IPS-18c (cell line): ENCODE data around the gene ARRDC4.
A peak's percentile ranks its signal among the peaks of the same experiment; 100 is the strongest.
"Not testable (repeated sequence)": the region's sequence is repeated elsewhere in the genome, so short reads cannot be mapped to it uniquely, and the experiment has no call there.

Experiments
- H3K4me3 ChIP-seq: 2 replicates; pipeline ENCODE4 v1.7.0; 2013; ENCODE audit warnings: low read depth, mild to moderate bottlenecking, low read length, moderate library complexity; ENCODE audit not compliant: insufficient read depth
- H3K9me3 ChIP-seq: one replicate; pipeline ENCODE4 v1.6.1; 2013; ENCODE audit warnings: mild to moderate bottlenecking, low read length, moderate library complexity; ENCODE audit not compliant: control insufficient read depth, insufficient read depth

ARRDC4 gene

DNA sequence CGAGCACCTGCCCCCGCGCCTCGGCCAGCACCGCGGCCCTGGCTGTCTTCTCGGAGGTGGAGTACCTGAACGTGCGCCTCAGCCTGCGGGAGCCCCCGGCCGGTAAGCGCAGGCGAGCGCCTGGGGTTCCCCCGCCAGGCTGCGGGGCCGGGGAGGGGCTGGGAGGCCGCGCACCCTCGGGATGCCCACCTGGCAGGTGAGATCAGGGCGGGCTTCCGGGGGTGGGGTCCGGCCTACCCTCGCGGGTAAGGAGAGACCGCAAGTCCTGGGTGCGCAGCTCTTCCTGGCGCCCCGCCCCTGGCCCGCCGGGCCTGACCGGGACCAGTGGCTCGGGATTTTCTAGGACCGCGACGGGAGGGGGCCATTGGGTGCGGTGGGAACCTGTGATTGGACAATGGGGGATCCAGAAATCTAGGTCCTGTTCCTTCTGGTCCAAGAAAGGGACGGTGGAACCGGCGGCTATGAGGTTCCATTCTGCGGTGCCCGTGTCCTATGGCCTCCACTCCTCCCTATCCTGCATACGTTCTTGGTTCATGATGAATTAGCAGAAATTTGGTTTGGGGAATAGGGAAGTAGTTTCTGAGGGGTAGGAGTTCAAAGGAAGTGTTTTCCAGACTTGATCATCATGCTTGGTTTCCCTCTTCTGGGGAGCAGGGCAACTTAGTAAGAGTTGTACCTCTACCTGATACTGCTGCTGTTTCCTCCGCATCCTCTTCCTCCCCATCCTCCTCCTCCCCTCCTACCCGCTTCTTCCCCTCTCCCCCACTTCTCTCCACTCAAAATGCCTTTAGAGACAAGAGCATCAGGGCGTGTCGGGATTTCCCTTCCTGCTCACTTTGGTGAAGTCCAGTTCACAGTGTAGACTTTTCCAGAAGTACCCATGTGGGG lies 808 bp downstream of the ARRDC4 start:
- Histone ChIP-seq H3K4me3 (peak overlapping the region; percentile 69), H3K9me3 (peaks cover 2% of the 10 kb centered on the region)

DNA sequence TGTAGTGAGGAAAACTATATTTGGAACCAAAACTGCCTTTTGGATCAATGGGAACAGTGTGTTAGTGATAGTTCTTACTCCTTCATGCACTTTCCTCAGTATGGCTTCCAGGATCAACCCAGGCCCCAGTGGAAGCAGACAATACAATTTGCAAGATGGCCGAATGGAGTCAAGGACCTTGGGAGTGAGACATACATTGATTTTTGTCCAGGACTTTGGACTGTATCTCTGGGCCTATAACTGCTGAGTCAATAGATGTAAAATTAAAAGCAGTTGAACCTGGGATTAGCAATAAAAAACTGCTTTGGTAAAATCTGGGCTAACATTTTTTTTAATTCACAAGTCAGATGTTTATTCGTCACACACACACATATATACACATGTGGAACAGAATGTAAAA lies 1.8 kb downstream of the ARRDC4 start:
- H3K4me3 ChIP-seq, result no peak overlapping the region
- H3K9me3 ChIP-seq, result no peaks in the 10 kb centered on the region

- Histone ChIP-seq H3K4me3 (no peak overlapping the region), H3K9me3 (no peaks in the 10 kb centered on the region)
These were observed 3.3 kb downstream of the ARRDC4 start for GRCh38 chr15:97963779-97964178.

DNA sequence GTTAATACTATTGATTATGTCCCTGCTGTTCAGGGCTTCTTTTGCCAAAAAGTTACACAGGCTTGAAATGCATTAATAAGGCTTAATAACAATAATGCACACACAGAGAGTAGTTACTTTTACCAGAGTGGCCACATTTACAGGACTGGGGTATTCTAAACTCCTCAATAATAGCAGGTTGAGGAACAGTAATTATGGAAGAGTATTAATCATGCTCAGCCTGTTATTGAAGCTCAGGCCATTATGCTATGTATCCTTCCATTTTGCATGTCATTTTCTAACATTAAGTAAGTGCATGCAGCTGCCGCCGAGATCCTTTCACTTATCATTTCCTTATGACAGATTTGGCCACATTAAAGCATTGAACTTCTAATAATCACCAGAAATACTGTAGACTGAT lies 5.7 kb downstream of the ARRDC4 start:
- no peaks in the 10 kb centered on the region for H3K9me3 ChIP-seq
- H3K4me3 ChIP-seq, result no peak overlapping the region

DNA sequence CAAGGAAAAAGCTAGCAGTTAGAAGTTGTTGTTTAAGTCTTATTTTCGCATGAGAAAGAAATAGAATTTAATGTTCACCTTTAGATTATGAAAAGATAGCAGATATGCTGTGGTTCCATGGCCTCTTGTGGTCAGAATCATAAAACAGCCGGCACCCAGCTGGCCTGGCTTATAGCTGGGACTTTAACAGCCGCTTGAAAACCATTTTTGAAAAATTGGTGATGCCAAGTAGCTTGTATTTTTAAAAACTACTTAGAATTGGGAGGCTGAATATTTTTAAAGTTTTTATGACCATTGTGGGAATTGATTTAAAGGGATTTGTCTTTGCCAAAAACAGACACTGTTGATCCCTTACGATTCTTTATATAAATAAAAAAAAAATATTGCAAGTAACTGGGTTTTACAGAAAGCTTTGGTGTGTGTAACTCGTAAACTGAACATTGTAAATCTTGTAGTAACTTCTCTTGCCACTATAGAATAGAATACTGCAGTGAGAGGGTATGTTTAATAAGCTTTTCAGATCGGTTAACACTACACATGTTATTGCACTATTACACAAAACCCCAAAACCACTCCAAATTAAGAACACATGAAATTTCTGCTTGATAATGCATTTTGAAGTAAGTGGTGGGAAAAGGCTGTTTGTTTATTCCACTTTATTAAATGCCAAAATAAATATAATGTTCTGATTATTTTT lies 6.6 kb downstream of the ARRDC4 start:
- Histone ChIP-seq H3K9me3 (no peaks in the 10 kb centered on the region), H3K4me3 (no peak overlapping the region)

DNA sequence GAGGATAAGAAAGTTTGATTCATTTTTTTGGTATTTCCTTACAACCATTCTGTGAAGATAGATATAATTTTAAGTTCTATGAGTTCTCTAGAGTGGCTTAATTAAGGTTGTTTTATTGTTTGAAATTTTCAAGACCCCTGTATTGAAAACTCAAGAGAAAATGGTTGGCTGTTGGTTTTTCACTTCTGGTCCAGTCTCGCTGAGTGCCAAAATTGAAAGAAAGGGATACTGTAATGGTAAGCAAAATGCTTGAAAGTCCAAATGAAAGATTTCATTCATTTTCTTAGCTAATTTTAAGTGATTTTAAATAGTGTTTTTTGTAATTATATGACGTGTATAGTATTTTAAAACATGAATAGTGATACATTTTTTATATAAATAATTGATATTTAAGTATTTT lies 7.4 kb downstream of the ARRDC4 start:
- no peak overlapping the region for H3K4me3 ChIP-seq
- H3K9me3 ChIP-seq, result no peaks in the 10 kb centered on the region

- Histone ChIP-seq H3K9me3 (no peaks in the 10 kb centered on the region), H3K4me3 (no peak overlapping the region)
These were observed 7.9 kb downstream of the ARRDC4 start for GRCh38 chr15:97968380-97968779.

DNA sequence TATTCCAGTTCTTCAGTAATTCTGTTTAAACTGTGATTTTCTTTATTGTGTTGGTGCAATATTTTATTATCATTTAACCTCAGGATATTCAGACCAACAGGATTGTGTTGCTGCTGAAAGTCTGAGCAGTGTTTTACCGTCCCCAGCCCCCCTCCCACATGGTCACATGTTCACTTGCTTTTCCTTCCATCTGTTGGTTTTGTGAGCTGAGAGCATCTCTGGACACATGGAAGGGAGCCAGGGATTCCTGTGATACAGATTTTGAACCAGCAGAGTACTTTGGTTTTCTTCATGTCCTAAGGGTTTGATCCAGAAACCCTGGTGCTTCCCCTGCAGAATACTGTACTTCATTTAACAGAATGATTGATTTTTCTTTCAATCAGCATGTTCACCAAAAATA lies 11.9 kb downstream of the ARRDC4 start:
- Histone ChIP-seq H3K4me3 (no peak overlapping the region), H3K9me3 (no peaks in the 10 kb centered on the region)

DNA sequence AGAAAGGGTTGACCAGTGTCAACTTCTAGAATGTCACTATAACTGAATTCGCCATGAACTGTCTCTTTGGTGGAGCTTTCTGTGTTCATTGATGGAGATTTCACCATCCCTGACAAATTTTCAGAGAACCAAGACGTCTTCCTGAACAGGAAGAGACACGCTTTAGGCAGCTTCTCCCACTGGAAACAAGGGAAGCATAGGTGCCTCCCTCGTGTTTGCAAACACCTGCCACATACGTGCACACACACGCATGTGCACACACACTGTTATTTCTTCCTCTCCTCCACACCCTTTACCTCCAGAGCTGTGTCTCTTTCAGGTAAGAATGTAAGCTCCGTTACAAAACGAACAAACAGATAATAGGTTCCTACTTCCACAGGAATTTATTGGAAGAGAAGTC lies 15.6 kb downstream of the ARRDC4 start:
- no peak overlapping the region for H3K4me3 ChIP-seq
- H3K9me3 ChIP-seq, result peaks cover 2% of the 10 kb centered on the region

DNA sequence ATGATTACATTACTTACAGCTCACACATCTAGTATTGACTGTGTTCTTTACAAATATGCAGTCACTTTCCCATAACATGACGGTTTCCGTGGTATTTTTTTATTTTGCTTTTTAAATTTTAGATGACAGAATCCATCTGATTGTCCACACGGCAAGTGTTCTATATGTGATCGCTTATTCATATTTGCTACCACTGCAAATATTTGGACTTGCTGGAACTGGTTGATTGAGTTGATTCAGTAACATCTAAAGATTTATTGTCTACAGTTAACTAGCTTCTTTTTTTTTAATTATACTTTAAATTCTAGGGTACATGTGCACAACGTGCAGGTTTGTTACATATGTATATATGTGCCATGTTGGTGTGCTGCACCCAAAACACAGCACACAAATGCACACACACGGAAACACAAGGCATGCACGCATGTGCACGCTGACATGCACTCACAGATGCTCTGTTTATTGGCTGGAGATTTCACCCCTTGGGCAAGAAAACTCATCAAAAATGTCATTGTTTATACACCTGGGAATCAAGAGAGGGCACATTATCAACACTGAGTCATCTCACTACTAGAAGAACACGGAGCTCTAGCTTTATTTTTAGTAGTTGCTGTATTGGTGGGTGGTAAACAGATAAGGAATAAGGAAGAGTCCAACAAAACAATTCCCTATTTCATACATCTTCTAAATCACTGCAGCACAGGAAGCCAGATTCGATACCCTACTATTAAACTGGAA lies 16.4 kb downstream of the ARRDC4 start:
- H3K4me3 ChIP-seq, result no peak overlapping the region
- H3K9me3 ChIP-seq, result peaks cover 2% of the 10 kb centered on the region

GRCh38 chr15:97977734-97978133 lies 17.2 kb downstream of the ARRDC4 start:
- peaks cover 2% of the 10 kb centered on the region for H3K9me3 ChIP-seq
- H3K4me3 ChIP-seq, result no peak overlapping the region

GRCh38 chr15:97978401-97979139 lies 18.1 kb downstream of the ARRDC4 start:
- peaks cover 2% of the 10 kb centered on the region for H3K9me3 ChIP-seq

DNA sequence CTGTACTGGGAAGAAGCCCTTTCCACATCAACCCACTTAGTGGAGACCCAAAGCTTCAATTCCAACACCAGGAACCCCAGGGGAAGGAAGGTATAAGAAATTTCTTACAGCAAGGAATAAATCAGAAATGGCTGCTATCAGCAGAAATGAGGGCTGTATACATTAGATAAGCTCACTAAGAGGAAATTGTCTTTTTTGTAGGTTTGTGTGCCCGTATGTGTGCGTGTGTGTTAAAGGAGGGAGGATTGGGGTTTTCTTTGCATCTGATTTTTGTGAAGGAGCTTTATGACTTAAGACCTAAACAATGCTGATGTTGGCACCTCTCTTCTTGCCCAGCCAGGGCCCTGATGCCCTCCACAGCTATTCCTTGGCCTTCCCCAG lies 18.6 kb downstream of the ARRDC4 start:
- H3K9me3 ChIP-seq, result peaks cover 2% of the 10 kb centered on the region
- H3K4me3 ChIP-seq, result no peak overlapping the region

More at GRCh38 chr15:97978401-97979139, 18.1 kb downstream of the ARRDC4 start:
- no peak overlapping the region for H3K4me3 ChIP-seq

DNA sequence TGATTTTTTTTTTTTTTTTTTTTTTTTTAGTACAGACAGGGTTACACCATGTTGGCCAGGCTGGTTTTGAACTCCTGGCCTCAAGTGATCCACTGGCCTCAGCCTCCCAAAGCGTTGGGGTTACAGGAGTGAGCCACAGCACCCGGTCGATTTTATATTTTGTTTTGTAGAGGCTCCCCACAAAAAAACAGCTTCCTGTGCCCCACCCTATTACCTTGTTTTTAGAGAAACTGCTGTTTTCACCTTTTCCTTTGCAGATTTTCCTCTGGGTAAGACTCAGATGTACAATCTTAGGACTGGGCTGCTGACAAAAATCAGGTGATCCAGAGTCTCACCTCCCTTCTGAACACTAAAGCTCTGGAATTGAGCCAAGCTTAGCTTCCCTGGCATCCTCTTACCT lies 20.6 kb downstream of the ARRDC4 start:
- peaks cover 2% of the 10 kb centered on the region for H3K9me3 ChIP-seq
- no peak overlapping the region for H3K4me3 ChIP-seq

DNA sequence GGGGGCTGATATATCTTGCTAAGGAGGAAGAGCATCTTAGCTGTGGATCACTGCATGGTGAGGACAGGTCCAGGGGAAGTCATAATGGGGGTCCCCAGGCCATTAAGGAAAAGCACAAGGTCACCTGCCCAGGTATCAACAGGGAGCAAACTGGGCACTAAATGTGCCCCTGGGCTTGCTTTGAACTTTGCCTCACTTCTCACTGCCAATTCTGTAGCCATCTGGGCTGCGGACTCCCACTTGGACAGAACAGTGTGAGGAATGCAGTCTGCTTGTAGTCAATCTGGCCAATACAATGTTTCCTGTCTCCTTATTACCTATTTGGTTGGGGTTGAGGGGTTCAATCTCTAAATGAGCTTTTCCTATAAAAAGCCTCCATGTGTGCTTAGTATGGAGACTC lies 21.3 kb downstream of the ARRDC4 start:
- no peak overlapping the region for H3K4me3 ChIP-seq
- peaks cover 2% of the 10 kb centered on the region for H3K9me3 ChIP-seq

DNA sequence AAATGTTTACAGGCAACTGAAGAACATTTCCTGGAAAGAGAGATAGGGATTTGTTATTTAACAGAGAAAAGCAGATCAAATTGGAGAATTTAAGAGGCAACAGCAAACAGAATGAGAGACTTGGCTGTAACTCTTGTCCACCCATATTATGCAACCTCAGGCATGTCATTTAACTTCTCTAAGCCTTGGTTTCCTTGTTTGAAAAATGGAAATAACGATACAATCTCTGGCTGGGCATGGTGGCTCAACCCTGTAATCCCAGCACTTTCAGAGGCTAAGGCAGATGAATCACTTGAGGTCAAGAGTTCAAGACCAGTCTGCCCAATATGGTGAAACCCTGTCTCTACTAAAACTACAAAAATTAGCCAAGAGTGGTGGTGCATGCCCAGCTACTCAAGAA lies 23.7 kb downstream of the ARRDC4 start:
- H3K9me3 ChIP-seq, result no peaks in the 10 kb centered on the region

DNA sequence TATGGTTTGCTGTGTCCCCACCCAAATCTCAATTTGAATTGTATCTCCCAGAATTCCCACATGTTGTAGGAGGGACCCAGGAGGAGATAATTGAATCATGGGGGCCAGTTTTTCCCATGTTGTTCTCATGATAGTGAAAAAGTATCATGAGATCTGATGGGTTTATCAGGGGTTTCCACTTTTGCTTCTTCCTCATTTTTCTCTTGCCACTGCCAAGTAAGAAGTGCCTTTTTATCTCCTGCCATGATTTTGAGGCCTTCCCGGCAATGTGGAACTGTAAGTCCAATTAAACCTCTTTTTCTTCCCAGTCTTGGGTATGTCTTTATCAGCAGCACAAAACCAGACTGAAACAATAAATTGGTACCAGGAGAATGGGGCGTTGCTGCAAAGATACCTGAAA lies 25.5 kb downstream of the ARRDC4 start:
- H3K9me3 ChIP-seq, H3K4me3 ChIP-seq: not testable (repeated sequence)

More for the DNA sequence above, 23.7 kb downstream of the ARRDC4 start:
- H3K4me3 ChIP-seq, result no peak overlapping the region
